Islet precursor cell (in vitro differentiated cells): ENCODE data around the gene CMKLR1.

Experiments used
- DNase-seq: peaks from one replicate; pipeline ENCODE4 v3.0.0-alpha.2; 2018

The CMKLR1 gene

GRCh38 chr12:108297895-108298760 is 41.0 kb downstream of the CMKLR1 start:
- no peak for DNase-seq

GRCh38 chr12:108297424-108297823 is 41.7 kb downstream of the CMKLR1 start:
- no peak for DNase-seq

GRCh38 chr12:108296945-108297344 is 42.2 kb downstream of the CMKLR1 start:
- no peak for DNase-seq

GRCh38 chr12:108295641-108296040 is 43.5 kb downstream of the CMKLR1 start:
- no peak for DNase-seq

GRCh38 chr12:108289350-108290161 is 49.6 kb downstream of the CMKLR1 start:
- no peak for DNase-seq

GRCh38 chr12:108287227-108287626 is 51.9 kb downstream of the CMKLR1 start:
- no peak for DNase-seq

GRCh38 chr12:108285016-108285415 is 54.1 kb downstream of the CMKLR1 start:
- DNase-seq = no peak

- no peak for DNase-seq
Measured at GRCh38 chr12:108284163-108284562, 54.9 kb downstream of the CMKLR1 start.

GRCh38 chr12:108282676-108283075 is 56.4 kb downstream of the CMKLR1 start:
- no peak for DNase-seq

GRCh38 chr12:108282160-108282559 is 57.0 kb downstream of the CMKLR1 start:
- DNase-seq = no peak

- DNase-seq = no peak
Measured at GRCh38 chr12:108277613-108278012, 61.5 kb downstream of the CMKLR1 start.

GRCh38 chr12:108273217-108273616 is 65.9 kb downstream of the CMKLR1 start:
- DNase-seq = no peak

- DNase-seq = no peak
Measured at GRCh38 chr12:108271951-108272872, 66.9 kb downstream of the CMKLR1 start.

GRCh38 chr12:108270849-108271143 is 68.3 kb downstream of the CMKLR1 start:
- no peak for DNase-seq

- DNase-seq = no peak
Measured at GRCh38 chr12:108270035-108270848, 68.9 kb downstream of the CMKLR1 start.

GRCh38 chr12:108269224-108269623 is 69.9 kb downstream of the CMKLR1 start:
- no peak for DNase-seq

GRCh38 chr12:108268397-108268796 is 70.7 kb downstream of the CMKLR1 start:
- DNase-seq = no peak

GRCh38 chr12:108267450-108267849 is 71.7 kb downstream of the CMKLR1 start:
- DNase-seq = no peak

GRCh38 chr12:108266131-108266530 is 73.0 kb downstream of the CMKLR1 start:
- no peak for DNase-seq

- no peak for DNase-seq
Measured at GRCh38 chr12:108265505-108265904, 73.6 kb downstream of the CMKLR1 start.

GRCh38 chr12:108260969-108261368 is 78.1 kb downstream of the CMKLR1 start:
- DNase-seq = no peak

- no peak for DNase-seq
Measured at GRCh38 chr12:108260039-108260438, 79.1 kb downstream of the CMKLR1 start.
